Neural progenitor cell (in vitro differentiated cells): Measurements from ENCODE around the gene BDKRB2. TPM values are rescaled to one million over a fixed set of nuclear protein-coding genes. Genes with fewer than 3 reads are reported as not detected.

Experiments
- DNase-seq: peaks from one replicate; pipeline ENCODE4 v3.0.0-alpha.2; 2016; ENCODE audit warnings: low spot score
- H2AFZ ChIP-seq: fragments of 200-600 bp; sonication (generic); replicated peaks from 2 replicates; pipeline ENCODE4 v1.6.1; 2016; ENCODE audit warnings: antibody characterized with exemption
- H3F3A ChIP-seq: fragments of 200-600 bp; sonication (generic); 2 replicates; pipeline ENCODE4 v1.6.1; 2016; ENCODE audit warnings: antibody characterized with exemption, low read depth
- H3K27ac ChIP-seq: fragments of 200-600 bp; sonication (generic); 2 replicates; pipeline ENCODE4 v1.5.1; 2016; ENCODE audit warnings: mild to moderate bottlenecking
- H3K27me3 ChIP-seq: fragments of 200-600 bp; sonication (generic); 2 replicates; pipeline ENCODE4 v1.6.1; 2016; ENCODE audit warnings: mild to moderate bottlenecking, moderate library complexity
- H3K36me3 ChIP-seq: fragments of 200-600 bp; sonication (generic); 2 replicates; pipeline ENCODE4 v1.5.1; 2016
- H3K4me1 ChIP-seq: fragments of 200-600 bp; sonication (generic); 2 replicates; pipeline ENCODE4 v1.6.1; 2016; ENCODE audit warnings: mixed run types
- H3K4me2 ChIP-seq: fragments of 200-600 bp; sonication (generic); 2 replicates; pipeline ENCODE4 v1.6.1; 2016
- H3K4me3 ChIP-seq: fragments of 200-600 bp; sonication (generic); 2 replicates; pipeline ENCODE4 v1.5.1; 2016
- H3K79me2 ChIP-seq: fragments of 200-600 bp; sonication (generic); 2 replicates; pipeline ENCODE4 v1.6.1; 2016; ENCODE audit warnings: low read depth
- H3K9ac ChIP-seq: fragments of 200-600 bp; sonication (generic); 2 replicates; pipeline ENCODE4 v1.6.1; 2016
- H3K9me3 ChIP-seq: fragments of 200-600 bp; sonication (generic); 2 replicates; pipeline ENCODE4 v1.5.1; 2016; ENCODE audit warnings: low read depth
- H4K20me1 ChIP-seq: fragments of 200-600 bp; sonication (generic); 2 replicates; pipeline ENCODE4 v1.6.1; 2016; ENCODE audit warnings: low read depth
- H3K27ac Mint-ChIP-seq: 3 replicates; pipeline ENCODE4 v1.8.0; 2021; ENCODE audit warnings: mixed read lengths
- H3K27me3 Mint-ChIP-seq: 2 replicates; pipeline ENCODE4 v1.8.0; 2022; ENCODE audit warnings: low read depth, mild to moderate bottlenecking, inconsistent platforms, moderate library complexity, mixed read lengths; ENCODE audit not compliant: insufficient read depth
- H3K36me3 Mint-ChIP-seq: 3 replicates; pipeline ENCODE4 v1.8.0; 2021; ENCODE audit warnings: mixed read lengths
- H3K4me1 Mint-ChIP-seq: 3 replicates; pipeline ENCODE4 v1.8.0; 2021; ENCODE audit warnings: mixed read lengths
- H3K4me3 Mint-ChIP-seq: 3 replicates; pipeline ENCODE4 v1.8.0; 2021; ENCODE audit warnings: mild to moderate bottlenecking, moderate library complexity, mixed read lengths
- H3K9me3 Mint-ChIP-seq: 3 replicates; pipeline ENCODE4 v1.8.0; 2020; ENCODE audit warnings: mixed read lengths
- EZH2 ChIP-seq: fragments of 200-600 bp; sonication (generic); IDR thresholded peaks from 2 replicates; pipeline ENCODE4 v1.6.1; 2017; ENCODE audit warnings: antibody characterized with exemption, mild to moderate bottlenecking, moderate library complexity
- EZH2phosphoT487 ChIP-seq: fragments of 200-600 bp; sonication (generic); IDR thresholded peaks from 2 replicates; pipeline ENCODE4 v1.6.1; 2017; ENCODE audit warnings: antibody characterized with exemption
- total RNA-seq: library from RNA; depleted of rRNA; stranded (reverse); fragments of >200 nt; gene quantifications from 2 replicates; pipeline ENCODE4 v1.2.3, GENCODE V29; 2015; ENCODE audit warnings: low replicate concordance
- TF ChIP-seq, protein P1 (sequence below): fragments of 200-600 bp; sonication (generic); IDR thresholded peaks from 2 replicates; pipeline ENCODE4 v1.5.1; 2017; ENCODE audit warnings: antibody characterized with exemption, mild to moderate bottlenecking

BDKRB2 gene
- total RNA-seq, 1 donor from 2014 or later, result 0.37 TPM

DNA sequence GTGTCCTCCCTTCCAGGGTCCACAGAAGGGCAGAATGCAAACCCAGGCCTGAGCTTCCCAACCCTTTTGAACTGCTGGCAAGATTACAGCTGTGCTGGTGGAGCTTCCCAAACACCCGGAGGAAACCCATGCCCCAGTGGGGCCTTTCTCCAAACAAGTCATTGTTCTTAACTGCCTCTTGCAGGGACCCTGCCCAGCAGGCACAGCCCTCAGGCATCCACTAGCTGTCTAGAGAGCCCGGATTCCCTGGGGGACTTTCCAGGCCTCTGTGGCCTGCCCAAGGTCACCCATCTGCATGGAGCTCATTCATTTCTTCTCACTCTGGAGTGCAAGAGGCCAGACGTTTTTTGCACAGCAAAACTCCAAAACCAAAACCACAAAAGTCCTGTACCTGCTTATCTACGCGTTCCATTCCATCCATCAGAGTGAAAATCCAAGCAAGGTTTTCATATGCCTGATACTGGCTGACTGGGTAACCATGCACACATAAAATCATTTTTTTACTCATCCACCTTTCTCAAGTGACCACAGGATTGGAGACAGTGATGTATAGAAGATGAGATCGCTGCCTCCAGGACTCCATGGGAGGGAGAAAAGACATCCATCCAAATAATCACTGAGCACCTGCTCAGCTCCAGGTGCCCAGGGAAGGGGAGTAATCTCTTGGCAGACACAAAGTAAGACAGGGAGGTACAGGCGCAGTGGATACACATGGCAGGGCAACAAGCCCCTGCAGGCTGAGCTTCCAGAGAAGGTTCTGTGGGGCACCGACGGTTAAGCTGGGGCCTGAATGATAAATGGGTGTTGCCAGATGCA is 17.2 kb upstream of the BDKRB2 start:
- no peaks in the 10 kb centered on the region for H3K36me3 Mint-ChIP-seq
- H3K9me3 Mint-ChIP-seq, result no peaks in the 10 kb centered on the region
- Histone ChIP-seq H3K79me2 (no peaks in the 10 kb centered on the region), H2AFZ (no peak overlapping the region), H3K27ac (no peak overlapping the region), H3K36me3 (no peaks in the 10 kb centered on the region), H3K4me2 (no peak overlapping the region), H4K20me1 (no peaks in the 10 kb centered on the region), H3F3A (no peaks in the 10 kb centered on the region), H3K27me3 (no peaks in the 10 kb centered on the region), H3K4me1 (peaks cover 17% of the 10 kb centered on the region), H3K4me3 (no peak overlapping the region), H3K9ac (no peak overlapping the region), H3K9me3 (no peaks in the 10 kb centered on the region)
- TF ChIP-seq, protein P1, sequence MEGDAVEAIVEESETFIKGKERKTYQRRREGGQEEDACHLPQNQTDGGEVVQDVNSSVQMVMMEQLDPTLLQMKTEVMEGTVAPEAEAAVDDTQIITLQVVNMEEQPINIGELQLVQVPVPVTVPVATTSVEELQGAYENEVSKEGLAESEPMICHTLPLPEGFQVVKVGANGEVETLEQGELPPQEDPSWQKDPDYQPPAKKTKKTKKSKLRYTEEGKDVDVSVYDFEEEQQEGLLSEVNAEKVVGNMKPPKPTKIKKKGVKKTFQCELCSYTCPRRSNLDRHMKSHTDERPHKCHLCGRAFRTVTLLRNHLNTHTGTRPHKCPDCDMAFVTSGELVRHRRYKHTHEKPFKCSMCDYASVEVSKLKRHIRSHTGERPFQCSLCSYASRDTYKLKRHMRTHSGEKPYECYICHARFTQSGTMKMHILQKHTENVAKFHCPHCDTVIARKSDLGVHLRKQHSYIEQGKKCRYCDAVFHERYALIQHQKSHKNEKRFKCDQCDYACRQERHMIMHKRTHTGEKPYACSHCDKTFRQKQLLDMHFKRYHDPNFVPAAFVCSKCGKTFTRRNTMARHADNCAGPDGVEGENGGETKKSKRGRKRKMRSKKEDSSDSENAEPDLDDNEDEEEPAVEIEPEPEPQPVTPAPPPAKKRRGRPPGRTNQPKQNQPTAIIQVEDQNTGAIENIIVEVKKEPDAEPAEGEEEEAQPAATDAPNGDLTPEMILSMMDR, result no peak
- no peak for TF ChIP-seq EZH2phosphoT487
- TF ChIP-seq EZH2, result no peak
- DNase-seq, result no peak
- no peak overlapping the region for H3K4me3 Mint-ChIP-seq
- H3K27me3 Mint-ChIP-seq, result peaks cover 18% of the 10 kb centered on the region
- H3K4me1 Mint-ChIP-seq, result peaks cover 25% of the 10 kb centered on the region
- no peak overlapping the region for H3K27ac Mint-ChIP-seq

DNA sequence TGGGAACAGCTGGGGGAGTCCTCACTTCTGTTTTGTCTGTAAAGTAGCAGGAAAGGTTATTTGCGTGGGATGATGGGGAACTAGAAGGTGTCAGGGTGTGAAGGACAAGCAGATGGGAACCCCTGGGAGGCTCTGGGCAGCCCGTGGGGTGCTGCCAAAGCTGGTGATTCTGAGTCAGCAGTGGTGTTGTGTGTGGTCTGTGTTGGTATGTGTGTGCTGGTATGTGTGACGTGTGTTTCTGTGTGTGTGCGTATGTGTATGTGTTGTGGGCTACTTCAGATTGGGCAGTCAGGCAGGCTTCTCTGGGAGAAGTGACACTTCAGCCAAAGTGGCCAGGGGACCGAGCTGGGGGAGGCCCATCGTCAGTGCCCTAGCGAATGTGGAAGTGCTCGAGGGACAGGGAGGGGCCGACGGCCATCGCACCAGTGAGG is 15.3 kb upstream of the BDKRB2 start:
- Mint-ChIP-seq H3K36me3 (no peaks in the 10 kb centered on the region), H3K4me3 (no peak overlapping the region), H3K9me3 (no peaks in the 10 kb centered on the region), H3K27ac (peak overlapping the region; percentile 8), H3K27me3 (peaks cover 18% of the 10 kb centered on the region), H3K4me1 (peaks cover 34% of the 10 kb centered on the region)
- Histone ChIP-seq H2AFZ (no peak overlapping the region), H4K20me1 (no peaks in the 10 kb centered on the region), H3K4me1 (peaks cover 23% of the 10 kb centered on the region), H3K4me2 (no peak overlapping the region), H3F3A (no peaks in the 10 kb centered on the region), H3K9me3 (no peaks in the 10 kb centered on the region), H3K27ac (no peak overlapping the region), H3K36me3 (no peaks in the 10 kb centered on the region), H3K27me3 (no peaks in the 10 kb centered on the region), H3K9ac (no peak overlapping the region), H3K79me2 (no peaks in the 10 kb centered on the region), H3K4me3 (no peak overlapping the region)
- TF ChIP-seq, protein P1, result no peak
- TF ChIP-seq EZH2 (no peak), EZH2phosphoT487 (no peak)
- DNase-seq, result no peak

DNA sequence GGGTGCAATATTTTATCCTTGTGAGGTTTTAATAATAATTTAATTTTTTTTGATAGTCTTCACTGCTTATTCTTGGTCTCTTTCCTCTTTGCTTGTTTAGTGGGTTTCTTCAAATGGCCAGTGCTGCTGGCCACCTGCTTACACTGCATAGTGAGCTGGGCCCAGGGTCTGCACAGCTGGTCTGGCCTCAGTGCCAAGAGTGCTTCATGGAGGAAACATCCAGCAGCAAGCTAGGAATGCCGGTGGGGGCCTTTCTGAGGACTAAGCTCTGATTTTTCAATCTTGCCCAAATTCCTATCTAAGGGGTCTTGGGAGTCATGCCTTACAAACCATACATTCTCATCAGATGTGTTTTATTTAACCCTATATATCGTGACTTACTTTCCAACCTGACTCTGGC is 13.3 kb upstream of the BDKRB2 start:
- no peak overlapping the region for H3K4me3 Mint-ChIP-seq
- no peak overlapping the region for H3K27ac Mint-ChIP-seq
- Histone ChIP-seq H3K4me2 (no peak overlapping the region), H3K79me2 (no peaks in the 10 kb centered on the region), H3K27ac (no peak overlapping the region), H3K4me3 (no peak overlapping the region), H4K20me1 (no peaks in the 10 kb centered on the region), H3K4me1 (peaks cover 23% of the 10 kb centered on the region), H3K9ac (no peak overlapping the region), H3F3A (no peaks in the 10 kb centered on the region), H3K36me3 (no peaks in the 10 kb centered on the region), H2AFZ (no peak overlapping the region), H3K9me3 (no peaks in the 10 kb centered on the region), H3K27me3 (no peaks in the 10 kb centered on the region)
- DNase-seq, result no peak
- peaks cover 18% of the 10 kb centered on the region for H3K27me3 Mint-ChIP-seq
- no peaks in the 10 kb centered on the region for H3K9me3 Mint-ChIP-seq
- H3K36me3 Mint-ChIP-seq, result no peaks in the 10 kb centered on the region
- H3K4me1 Mint-ChIP-seq, result peaks cover 34% of the 10 kb centered on the region
- no peak for TF ChIP-seq EZH2
- TF ChIP-seq, protein P1, result no peak
- no peak for TF ChIP-seq EZH2phosphoT487
